ENCODE data around the gene CDA.
A peak's percentile ranks its signal among the peaks of the same experiment; 100 is the strongest.

Gene CDA

GRCh38 chr1:20588634-20589225 is at the start of gene CDA:
Gene CDA (plus strand): TSS chr1:20589097. CDS start chr1:20589130, 33 bp downstream.
- no peak for DNase-seq (ENCODE audit: low read depth)

- DNase-seq (ENCODE audit: low read depth), result no peak
These were observed 48.6 kb upstream of the CDA start for GRCh38 chr1:20540281-20540680.

- DNase-seq (ENCODE audit: low read depth), result no peak
These were observed 42.3 kb upstream of the CDA start for GRCh38 chr1:20546637-20547036.

- DNase-seq (ENCODE audit: low read depth), result no peak
These were observed 37.7 kb upstream of the CDA start for GRCh38 chr1:20551161-20551560.

- DNase-seq (ENCODE audit: low read depth), result no peak
These were observed 36.8 kb upstream of the CDA start, which contains the start of gene FAM43B for GRCh38 chr1:20551945-20552727. Gene FAM43B (plus strand): TSS chr1:20552573. CDS start chr1:20552974, 401 bp downstream.

- no peak for DNase-seq (ENCODE audit: low read depth)
These were observed 36.0 kb upstream of the CDA start for GRCh38 chr1:20552728-20553445.

GRCh38 chr1:20555025-20555757 is 33.7 kb upstream of the CDA start:
- no peak for DNase-seq (ENCODE audit: low read depth)

GRCh38 chr1:20555758-20556120 is 33.2 kb upstream of the CDA start:
- DNase-seq (ENCODE audit: low read depth), result no peak

- DNase-seq (ENCODE audit: low read depth), result no peak
These were observed 30.7 kb upstream of the CDA start for GRCh38 chr1:20558191-20558590.

GRCh38 chr1:20560966-20561365 is 27.9 kb upstream of the CDA start:
- DNase-seq (ENCODE audit: low read depth), result no peak

- DNase-seq (ENCODE audit: low read depth), result no peak
These were observed 23.7 kb upstream of the CDA start for GRCh38 chr1:20565234-20565633.

GRCh38 chr1:20569523-20570098 is 19.3 kb upstream of the CDA start:
- no peak for DNase-seq (ENCODE audit: low read depth)

- no peak for DNase-seq (ENCODE audit: low read depth)
These were observed 17.5 kb upstream of the CDA start for GRCh38 chr1:20571427-20571826.

GRCh38 chr1:20573987-20574386 is 14.9 kb upstream of the CDA start:
- DNase-seq (ENCODE audit: low read depth), result no peak

- peak; percentile 59 for DNase-seq (ENCODE audit: low read depth)
These were observed 14.0 kb upstream of the CDA start for GRCh38 chr1:20574686-20575540.

GRCh38 chr1:20575541-20576336 is 13.2 kb upstream of the CDA start:
- DNase-seq (ENCODE audit: low read depth), result no peak

- DNase-seq (ENCODE audit: low read depth), result no peak
These were observed 10.8 kb upstream of the CDA start for GRCh38 chr1:20578062-20578461.

GRCh38 chr1:20578721-20579395 is 10.0 kb upstream of the CDA start:
- no peak for DNase-seq (ENCODE audit: low read depth)

GRCh38 chr1:20584890-20585289 is 4.0 kb upstream of the CDA start:
- DNase-seq (ENCODE audit: low read depth), result no peak
